Kidney epithelial cell (primary cell): Measurements from ENCODE around the gene FECH. TPM values are rescaled to one million over a fixed set of nuclear protein-coding genes. Genes with fewer than 3 reads are reported as not detected.
"Not testable (repeated sequence)": the region's sequence is repeated elsewhere in the genome, so short reads cannot be mapped to it uniquely, and the experiment has no call there.

ENCODE experiments used
- DNase-seq: peaks from one replicate; pipeline ENCODE4 v3.0.0-alpha.2; 2010; ENCODE audit warnings: low read depth
- H3K27me3 ChIP-seq: 2 replicates; pipeline ENCODE4 v1.6.0; 2011; ENCODE audit warnings: low read length; ENCODE audit not compliant: control insufficient read depth, insufficient read depth
- H3K36me3 ChIP-seq: 2 replicates; pipeline ENCODE4 v1.5.1; 2011; ENCODE audit warnings: low read length; ENCODE audit not compliant: control insufficient read depth, insufficient read depth
- H3K4me3 ChIP-seq: 2 replicates; pipeline ENCODE4 v1.5.1; 2011; ENCODE audit warnings: low read depth, mild to moderate bottlenecking, control low read depth, low read length
- CTCF ChIP-seq: IDR thresholded peaks from 2 replicates; pipeline ENCODE4 v1.5.1; 2011; ENCODE audit warnings: mild to moderate bottlenecking, moderate library complexity, low read length, control low read depth, inconsistent platforms; ENCODE audit not compliant: insufficient read depth, poor library complexity, severe bottlenecking
- total RNA-seq: library from RNA; depleted of rRNA; stranded (reverse); fragments of >200 nt; gene quantifications from 2 replicates; pipeline ENCODE4 v1.2.3, GENCODE V29; 2015

FECH gene
- total RNA-seq, 1 donor from 2014 or later, result 58.3 TPM

GRCh38 chr18:57533868-57534510 is 52.5 kb downstream of the FECH start:
- TF ChIP-seq CTCF, result no peak
- Histone ChIP-seq H3K4me3 (no peak overlapping the region), H3K27me3 (no peaks in the 10 kb centered on the region), H3K36me3 (no peaks in the 10 kb centered on the region)
- no peak for DNase-seq

GRCh38 chr18:57533006-57533867 is 53.3 kb downstream of the FECH start:
- no peaks in the 10 kb centered on the region for H3K27me3 ChIP-seq
- TF ChIP-seq CTCF, result no peak
- DNase-seq, result no peak
- H3K36me3 ChIP-seq, result no peaks in the 10 kb centered on the region
- H3K4me3 ChIP-seq, result no peak overlapping the region

GRCh38 chr18:57529151-57529550 is 57.4 kb downstream of the FECH start:
- no peaks in the 10 kb centered on the region for H3K36me3 ChIP-seq
- TF ChIP-seq CTCF, result no peak
- DNase-seq, result no peak
- H3K4me3 ChIP-seq, result no peak overlapping the region
- no peaks in the 10 kb centered on the region for H3K27me3 ChIP-seq

GRCh38 chr18:57527556-57528229 is 58.8 kb downstream of the FECH start:
- no peaks in the 10 kb centered on the region for H3K36me3 ChIP-seq
- DNase-seq, result no peak
- no peaks in the 10 kb centered on the region for H3K27me3 ChIP-seq
- no peak for TF ChIP-seq CTCF
- no peak overlapping the region for H3K4me3 ChIP-seq

- no peak for DNase-seq
- TF ChIP-seq CTCF, result no peak
- no peak overlapping the region for H3K4me3 ChIP-seq
- no peaks in the 10 kb centered on the region for H3K36me3 ChIP-seq
- H3K27me3 ChIP-seq, result no peaks in the 10 kb centered on the region
Measured at GRCh38 chr18:57523171-57523956, 63.1 kb downstream of the FECH start.

GRCh38 chr18:57522348-57522747 is 64.2 kb downstream of the FECH start:
- not testable (repeated sequence) for H3K4me3 ChIP-seq, H3K27me3 ChIP-seq, DNase-seq, H3K36me3 ChIP-seq
